H1 (cell line): ENCODE results near the gene RAMP2. TPM values are rescaled to one million over a fixed set of nuclear protein-coding genes. Genes with fewer than 3 reads are reported as not detected.

Experiments used
- CTCF ChIA-PET: fragments of 300-600 bp; sonication (Branson Sonifier 250); formaldehyde crosslinking; loops from one replicate; lab custom pipeline; 2021; ENCODE audit not compliant: partially characterized antibody; lab: Charles Lee
- POLR2A ChIA-PET: fragments of 300-600 bp; sonication (Branson Sonifier 250); formaldehyde crosslinking; loops from one replicate; lab custom pipeline; 2021; ENCODE audit warnings: inconsistent platforms; ENCODE audit not compliant: partially characterized antibody; lab: Charles Lee
- DNase-seq, 2 experiments: peaks; one replicate each; pipeline versions ENCODE4 v3.0.0 to v3.0.0-alpha.2; 2010 to 2022; ENCODE audit warnings: low spot score in 2 of 2, low read depth in 1 of 2, mixed read lengths in 1 of 2
- FAIRE-seq: peaks from 2 replicates; lab custom pipeline; 2011; peaks lifted over from hg19 to GRCh38; lab: Jason Lieb, UNC
- H2AFZ ChIP-seq: 2 replicates; pipeline ENCODE4 v1.8.1; 2012; ENCODE audit warnings: low read length, inconsistent platforms
- H2AK5ac ChIP-seq: 2 replicates; pipeline ENCODE4 v1.6.1; 2013; ENCODE audit warnings: low read depth, low read length
- H2BK120ac ChIP-seq: replicated peaks from 2 replicates; pipeline ENCODE3; 2013; ENCODE audit warnings: low read depth, low read length, inconsistent platforms
- H2BK12ac ChIP-seq: 2 replicates; pipeline ENCODE4 v1.6.1; 2013; ENCODE audit warnings: low read depth, low read length
- H2BK15ac ChIP-seq: 2 replicates; pipeline ENCODE4 v1.6.1; 2013; ENCODE audit warnings: low read length
- H2BK20ac ChIP-seq: 2 replicates; pipeline ENCODE4 v1.6.1; 2013; ENCODE audit warnings: low read length
- H2BK5ac ChIP-seq: 2 replicates; pipeline ENCODE4 v1.6.1; 2013; ENCODE audit warnings: low read depth, low read length
- H3K14ac ChIP-seq: 2 replicates; pipeline ENCODE4 v1.6.1; 2013; ENCODE audit warnings: inconsistent platforms; ENCODE audit not compliant: insufficient read length
- H3K18ac ChIP-seq: 2 replicates; pipeline ENCODE4 v1.6.1; 2013; ENCODE audit warnings: low read length; ENCODE audit errors: extremely low read depth
- H3K23ac ChIP-seq: 2 replicates; pipeline ENCODE4 v1.6.1; 2013; ENCODE audit warnings: inconsistent platforms; ENCODE audit not compliant: insufficient read length
- H3K23me2 ChIP-seq: 2 replicates; pipeline ENCODE4 v1.6.1; 2013; ENCODE audit warnings: low read depth, low read length
- H3K27ac ChIP-seq: 2 replicates; pipeline ENCODE4 v1.6.1; 2011; ENCODE audit warnings: low read depth, low read length, inconsistent platforms
- H3K27me3 ChIP-seq, 4 experiments: replicated peaks in 1 of 4; 1 replicate in 1 of 4; 2 replicates in 3 of 4; pipeline versions ENCODE4 v1.6.1 to v1.8.1; 2011 to 2013; ENCODE audit warnings: low read length in 3 of 4, mild to moderate bottlenecking in 3 of 4, inconsistent platforms in 2 of 4, mixed read lengths in 2 of 4, moderate library complexity in 1 of 4; ENCODE audit not compliant: control insufficient read depth in 3 of 4, insufficient read depth in 3 of 4; ENCODE audit errors: extremely low read depth in 1 of 4
- H3K36me3 ChIP-seq, 4 experiments: 2 replicates each; pipeline versions ENCODE4 v1.6.1 to v1.8.1; 2011 to 2013; ENCODE audit warnings: mild to moderate bottlenecking in 4 of 4, low read length in 3 of 4, moderate library complexity in 2 of 4, control low read depth in 1 of 4, inconsistent platforms in 1 of 4; ENCODE audit not compliant: insufficient read depth in 4 of 4, control insufficient read depth in 2 of 4
- H3K4ac ChIP-seq: replicated peaks from 2 replicates; pipeline ENCODE3; 2013; ENCODE audit warnings: low read length, low read depth, mixed read lengths, inconsistent platforms; ENCODE audit not compliant: insufficient read length
- H3K4me1 ChIP-seq, 4 experiments: replicated peaks in 1 of 4; 1 replicate in 1 of 4; 2 replicates in 3 of 4; pipeline versions ENCODE4 v1.6.1 to v1.8.1; 2011 to 2013; ENCODE audit warnings: low read length in 3 of 4, inconsistent platforms in 2 of 4, mixed read lengths in 1 of 4; ENCODE audit not compliant: insufficient read depth in 4 of 4, control insufficient read depth in 3 of 4
- H3K4me2 ChIP-seq, 2 experiments: 2 replicates each; pipeline versions ENCODE4 v1.6.1 to v1.8.1; 2011 to 2013; ENCODE audit warnings: low read depth in 2 of 2, low read length in 2 of 2, control low read depth in 1 of 2, inconsistent platforms in 1 of 2, mild to moderate bottlenecking in 1 of 2; ENCODE audit not compliant: insufficient read depth in 1 of 2
- H3K4me3 ChIP-seq, 4 experiments: fragments of 200-600, 300-600 bp in 1 of 4; sonication (generic), shearing (Covaris generic), sonication (Bioruptor Twin) in 1 of 4; 2 replicates each; pipeline versions ENCODE4 v1.5.1 to v1.8.1; 2011 to 2016; ENCODE audit warnings: low read length in 4 of 4, low read depth in 3 of 4, control low read depth in 2 of 4, inconsistent platforms in 2 of 4, mild to moderate bottlenecking in 2 of 4, mixed read lengths in 1 of 4, moderate library complexity in 1 of 4; ENCODE audit not compliant: insufficient read depth in 2 of 4; ENCODE audit errors: extremely low read depth in 1 of 4
- H3K56ac ChIP-seq: replicated peaks from 2 replicates; pipeline ENCODE3; 2013; ENCODE audit warnings: low read depth, mild to moderate bottlenecking, mixed read lengths, low read length, inconsistent platforms; ENCODE audit not compliant: insufficient read length
- H3K79me1 ChIP-seq: 2 replicates; pipeline ENCODE4 v1.6.1; 2013; ENCODE audit warnings: low read depth, low read length, control low read depth
- H3K79me2 ChIP-seq, 2 experiments: 2 replicates each; pipeline versions ENCODE4 v1.6.1 to v1.8.1; 2012 to 2013; ENCODE audit warnings: low read length in 2 of 2, mild to moderate bottlenecking in 2 of 2, inconsistent platforms in 1 of 2; ENCODE audit not compliant: insufficient read depth in 2 of 2, control insufficient read depth in 1 of 2
- H3K9ac ChIP-seq, 4 experiments: replicated peaks in 1 of 4; 1 replicate in 1 of 4; 2 replicates in 3 of 4; pipeline versions ENCODE4 v1.6.1 to v1.8.1; 2011 to 2013; ENCODE audit warnings: low read depth in 3 of 4, low read length in 3 of 4, control low read depth in 2 of 4, mild to moderate bottlenecking in 2 of 4, moderate library complexity in 2 of 4, inconsistent platforms in 1 of 4; ENCODE audit errors: extremely low read depth in 1 of 4
- H3K9me3 ChIP-seq, 2 experiments: 2 replicates each; pipeline versions ENCODE4 v1.6.1 to v1.8.1; 2012 to 2013; ENCODE audit warnings: mild to moderate bottlenecking in 2 of 2, moderate library complexity in 2 of 2, control low read depth in 1 of 2, inconsistent platforms in 1 of 2, low read depth in 1 of 2, low read length in 1 of 2, mixed read lengths in 1 of 2; ENCODE audit not compliant: insufficient read depth in 2 of 2
- H4K20me1 ChIP-seq, 2 experiments: replicated peaks in 1 of 2; 2 replicates each; pipeline versions ENCODE3 to v1.8.1; 2011 to 2013; ENCODE audit warnings: inconsistent platforms in 2 of 2, low read length in 2 of 2, mild to moderate bottlenecking in 1 of 2; ENCODE audit not compliant: insufficient read depth in 2 of 2, control insufficient read depth in 1 of 2
- H4K5ac ChIP-seq: 2 replicates; pipeline ENCODE4 v1.6.1; 2013; ENCODE audit warnings: low read length, low read depth, mixed read lengths, inconsistent platforms; ENCODE audit not compliant: insufficient read length
- H4K8ac ChIP-seq: 2 replicates; pipeline ENCODE4 v1.8.0; 2013; ENCODE audit warnings: mild to moderate bottlenecking, moderate library complexity, low read length, inconsistent platforms; ENCODE audit not compliant: insufficient read depth; ENCODE audit errors: extremely low read depth
- H4K91ac ChIP-seq: replicated peaks from 2 replicates; pipeline ENCODE3; 2013; ENCODE audit warnings: low read length, mixed read lengths, inconsistent platforms; ENCODE audit not compliant: insufficient read length
- EGR1 ChIP-seq: IDR thresholded peaks from 2 replicates; pipeline ENCODE4 v1.6.1; 2011; ENCODE audit warnings: low read depth, low read length, borderline replicate concordance
- POLR2AphosphoS5 ChIP-seq: IDR thresholded peaks from 2 replicates; pipeline ENCODE4 v1.6.1; 2011; ENCODE audit warnings: low read depth, low read length
- SP4 ChIP-seq: IDR thresholded peaks from 2 replicates; pipeline ENCODE4 v1.6.1; 2012; ENCODE audit warnings: low read length, inconsistent platforms
- TAF7 ChIP-seq: optimal IDR thresholded peaks from 2 replicates; pipeline ENCODE3; 2011; ENCODE audit warnings: low read depth, mild to moderate bottlenecking, inconsistent platforms, low read length, moderate library complexity, borderline replicate concordance
- WGBS, 2 experiments: shearing (Covaris generic) in 1 of 2; methylation state at CpG; one replicate each; pipeline versions ENCODE4 v1.1.6 to v1.1.7; 2013 to 2015; ENCODE audit warnings: low lambda C conversion rate in 2 of 2, mixed read lengths in 2 of 2, inconsistent platforms in 1 of 2, low coverage in 1 of 2, missing lambda C conversion rate in 1 of 2; ENCODE audit not compliant: insufficient replicate concordance in 2 of 2, insufficient coverage in 1 of 2, insufficient read length in 1 of 2; ENCODE audit errors: extremely low coverage in 1 of 2, missing lambda C conversion rate in 1 of 2; 5-methylcytosine and 5-hydroxymethylcytosine counted together
- polyA plus RNA-seq, 7 experiments: library from polyadenylated mRNA; depleted of rRNA in 3 of 7; stranded (reverse) in 5 of 7; unstranded in 2 of 7; fragments of >200 nt in 5 of 7; fragments of 200-250 nt in 2 of 7; gene quantifications; 1 replicate in 5 of 7; 2 replicates in 1 of 7; 4 replicates in 1 of 7; pipeline versions ENCODE4 v1.2.1 to v1.2.3, GENCODE V29; 2011 to 2013; ENCODE audit warnings: missing spikeins in 2 of 7, mixed read lengths in 2 of 7
- total RNA-seq: library from RNA; stranded (reverse); fragmentation: NEBNext Ultra II Directional; extraction: Animal tissue kit (Norgen Biotek cat#: 25700); gene quantifications from 2 replicates; pipeline ENCODE4 v1.2.1, GENCODE V29; 2021

RAMP2 gene
- total and polyA plus RNA-seq, 2 of the 8 experiments (the other 6 are each of a cell fraction or from before 2014, with no cell fraction given): 13.4 to 41.7 TPM

- no peak overlapping the region for H3K56ac ChIP-seq
- H3K9me3 ChIP-seq: no peaks in the 10 kb centered on the region
- H3K79me2 ChIP-seq: no peaks in the 10 kb centered on the region
- no peak overlapping the region for H2AK5ac ChIP-seq
- peaks cover 0 to 2% of the 10 kb centered on the region in 2 experiments for H4K20me1 ChIP-seq
- ChIA-PET POLR2A (interaction anchor here (0.9 kb wide), 1 partner anchor 110 kb away, joined by 3 read pairs; the partner anchor contains the start of gene PSME3), CTCF (no interaction called here)
- H3K18ac ChIP-seq: no peak overlapping the region
- H2BK15ac ChIP-seq: no peak overlapping the region
- H3K14ac ChIP-seq: no peak overlapping the region
- no peak overlapping the region for H2BK5ac ChIP-seq
- WGBS, 2 experiments: 88% methylated on average over 3 of the region's 3 CpGs; no CpG with 5 or more reads in 1 of the 2 experiments
- no peak overlapping the region for H3K4me3 ChIP-seq
- H3K79me1 ChIP-seq: no peaks in the 10 kb centered on the region
- no peak overlapping the region for H4K91ac ChIP-seq
- TF ChIP-seq EGR1 (no peak), SP4 (no peak), POLR2AphosphoS5 (no peak), TAF7 (no peak)
- H3K27ac ChIP-seq: no peak overlapping the region
- no peak overlapping the region for H2BK120ac ChIP-seq
- FAIRE-seq: no peak
- no peak overlapping the region for H3K4me2 ChIP-seq
- H3K27me3 ChIP-seq: no peaks in the 10 kb centered on the region
- H3K4ac ChIP-seq: no peak overlapping the region
- H4K5ac ChIP-seq: no peak overlapping the region
- no peak overlapping the region for H4K8ac ChIP-seq
- H3K4me1 ChIP-seq: no peaks in the 10 kb centered on the region
- H3K23ac ChIP-seq: no peak overlapping the region
- no peaks in the 10 kb centered on the region for H3K23me2 ChIP-seq
- H2BK12ac ChIP-seq: no peak overlapping the region
- no peak overlapping the region for H3K9ac ChIP-seq
- no peak overlapping the region for H2AFZ ChIP-seq
- H2BK20ac ChIP-seq: no peak overlapping the region
- DNase-seq: no peak
- H3K36me3 ChIP-seq: peaks cover 6 to 38% (median 16%) of the 10 kb centered on the region in 4 experiments; a peak in 7 of 8 replicates
These were observed 37.4 kb upstream of the RAMP2 start for GRCh38 chr17:42723636-42724035.
